GDM1 (cell line): ENCODE measurements around the gene UBE2U.

ENCODE experiments used
- DNase-seq: peaks from one replicate; lab custom pipeline; 2025; lab: John Stamatoyannopoulos, UW

Gene UBE2U

GRCh38 chr1:64203420-64203819 is at the start of gene UBE2U:
UBE2U (plus strand) TSS chr1:64203623; CDS start chr1:64204051, 428 bp downstream.
- no peak for DNase-seq

GRCh38 chr1:64155278-64155677 is 48.1 kb upstream of the UBE2U start:
- DNase-seq = no peak

GRCh38 chr1:64161357-64161941 is 42.0 kb upstream of the UBE2U start:
- no peak for DNase-seq

GRCh38 chr1:64162151-64162550 is 41.3 kb upstream of the UBE2U start:
- no peak for DNase-seq

- DNase-seq = no peak
Measured at GRCh38 chr1:64162804-64163203, 40.6 kb upstream of the UBE2U start.

GRCh38 chr1:64163431-64163830 is 40.0 kb upstream of the UBE2U start:
- DNase-seq = no peak

GRCh38 chr1:64163970-64164369 is 39.5 kb upstream of the UBE2U start:
- DNase-seq = no peak

GRCh38 chr1:64166629-64167028 is 36.8 kb upstream of the UBE2U start:
- no peak for DNase-seq

GRCh38 chr1:64167176-64167575 is 36.2 kb upstream of the UBE2U start:
- DNase-seq = no peak

GRCh38 chr1:64171246-64171645 is 32.2 kb upstream of the UBE2U start:
- no peak for DNase-seq

GRCh38 chr1:64171797-64172281 is 31.6 kb upstream of the UBE2U start:
- peak; percentile 17 for DNase-seq

- DNase-seq = no peak
Measured at GRCh38 chr1:64172458-64172983, 30.9 kb upstream of the UBE2U start.

GRCh38 chr1:64173336-64173940 is 30.0 kb upstream of the UBE2U start:
- DNase-seq = no peak

- no peak for DNase-seq
Measured at GRCh38 chr1:64175639-64176038, 27.8 kb upstream of the UBE2U start.

GRCh38 chr1:64176659-64177058 is 26.8 kb upstream of the UBE2U start:
- DNase-seq = no peak

GRCh38 chr1:64179588-64179987 is 23.8 kb upstream of the UBE2U start:
- no peak for DNase-seq

GRCh38 chr1:64182207-64182606 is 21.2 kb upstream of the UBE2U start:
- no peak for DNase-seq

GRCh38 chr1:64183395-64184002 is 19.9 kb upstream of the UBE2U start:
- DNase-seq = no peak

GRCh38 chr1:64184003-64184440 is 19.4 kb upstream of the UBE2U start:
- no peak for DNase-seq

GRCh38 chr1:64186138-64186897 is 17.1 kb upstream of the UBE2U start:
- DNase-seq = no peak

GRCh38 chr1:64186898-64187280 is 16.5 kb upstream of the UBE2U start:
- no peak for DNase-seq

- DNase-seq = no peak
Measured at GRCh38 chr1:64187646-64188045, 15.8 kb upstream of the UBE2U start.

GRCh38 chr1:64192290-64192689 is 11.1 kb upstream of the UBE2U start:
- DNase-seq = no peak
